ENCODE measurements around the gene GIPC1.
A peak's percentile ranks its signal among the peaks of the same experiment; 100 is the strongest.

GIPC1 gene

DNA sequence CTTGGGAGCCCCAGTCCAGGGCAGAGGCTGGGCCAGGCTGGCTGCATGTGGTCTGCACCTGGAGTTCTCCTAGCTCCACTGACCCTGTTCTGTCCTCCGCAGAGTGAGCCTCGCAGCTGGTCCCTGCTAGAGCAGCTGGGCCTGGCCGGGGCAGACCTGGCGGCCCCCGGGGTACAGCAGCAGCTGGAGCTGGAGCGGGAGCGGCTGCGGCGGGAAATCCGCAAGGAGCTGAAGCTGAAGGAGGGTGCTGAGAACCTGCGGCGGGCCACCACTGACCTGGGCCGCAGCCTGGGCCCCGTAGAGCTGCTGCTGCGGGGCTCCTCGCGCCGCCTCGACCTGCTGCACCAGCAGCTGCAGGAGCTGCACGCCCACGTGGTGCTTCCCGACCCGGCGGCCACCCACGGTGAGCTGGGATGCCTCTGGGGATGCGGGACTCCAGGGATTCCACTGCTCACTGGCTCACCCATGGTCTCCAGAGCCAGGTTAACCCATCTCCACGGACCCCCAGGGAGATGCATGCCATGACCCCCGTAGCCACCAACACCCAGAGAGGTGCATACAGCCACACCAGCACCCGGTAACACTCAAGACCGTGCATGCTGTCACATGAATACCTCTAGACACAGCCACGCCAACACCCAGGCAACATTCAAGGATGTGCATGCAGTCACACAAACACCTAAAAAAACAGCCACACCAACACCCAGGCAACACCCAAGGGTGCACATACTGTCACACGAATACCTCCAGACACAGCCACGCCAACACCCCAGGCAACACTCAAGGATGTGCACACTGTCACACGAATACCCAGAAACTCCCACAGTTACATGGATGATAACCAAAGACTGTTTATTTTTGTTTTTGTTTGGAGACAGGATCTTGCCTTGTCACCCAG, 54.6 kb downstream of the GIPC1 start:
- TF ChIP-seq, protein P1, sequence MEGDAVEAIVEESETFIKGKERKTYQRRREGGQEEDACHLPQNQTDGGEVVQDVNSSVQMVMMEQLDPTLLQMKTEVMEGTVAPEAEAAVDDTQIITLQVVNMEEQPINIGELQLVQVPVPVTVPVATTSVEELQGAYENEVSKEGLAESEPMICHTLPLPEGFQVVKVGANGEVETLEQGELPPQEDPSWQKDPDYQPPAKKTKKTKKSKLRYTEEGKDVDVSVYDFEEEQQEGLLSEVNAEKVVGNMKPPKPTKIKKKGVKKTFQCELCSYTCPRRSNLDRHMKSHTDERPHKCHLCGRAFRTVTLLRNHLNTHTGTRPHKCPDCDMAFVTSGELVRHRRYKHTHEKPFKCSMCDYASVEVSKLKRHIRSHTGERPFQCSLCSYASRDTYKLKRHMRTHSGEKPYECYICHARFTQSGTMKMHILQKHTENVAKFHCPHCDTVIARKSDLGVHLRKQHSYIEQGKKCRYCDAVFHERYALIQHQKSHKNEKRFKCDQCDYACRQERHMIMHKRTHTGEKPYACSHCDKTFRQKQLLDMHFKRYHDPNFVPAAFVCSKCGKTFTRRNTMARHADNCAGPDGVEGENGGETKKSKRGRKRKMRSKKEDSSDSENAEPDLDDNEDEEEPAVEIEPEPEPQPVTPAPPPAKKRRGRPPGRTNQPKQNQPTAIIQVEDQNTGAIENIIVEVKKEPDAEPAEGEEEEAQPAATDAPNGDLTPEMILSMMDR (IDR thresholded peaks at IDR 0.05; ENCODE audit: control extremely low read depth, extremely low read depth, low read depth, missing control alignments) = no peak
- no peak for DNase-seq (ENCODE audit: extremely low spot score)
- ChIA-PET CTCF (interaction anchor here (0.9 to 4.6 kb wide), 4 partner anchors 10 to 46 kb away, joined by 3 to 18 read pairs (median 3); partner anchors contain the start of gene PKN1), POLR2A (no interaction called here)

DNA sequence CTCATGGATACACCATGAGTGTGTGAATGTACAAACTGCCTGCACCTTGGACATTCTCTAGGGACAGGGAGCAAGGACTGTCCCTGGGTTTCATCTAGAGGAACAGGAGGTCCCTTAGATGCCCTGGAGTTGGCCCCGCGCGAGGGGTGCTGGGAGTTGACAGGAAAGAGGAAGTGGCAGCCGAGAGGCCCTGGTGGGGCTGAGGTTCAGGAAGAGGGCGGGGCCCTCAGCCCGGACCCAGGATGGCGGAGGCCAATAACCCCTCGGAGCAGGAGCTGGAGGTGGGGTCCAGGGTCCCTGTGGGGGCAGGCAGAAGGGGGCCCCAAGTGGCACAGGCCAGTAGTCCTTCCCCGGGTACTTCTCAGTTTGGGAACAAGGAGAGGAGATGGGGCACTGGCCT, 55.9 kb downstream of the GIPC1 start:
- CTCF ChIA-PET = interaction anchor here (1.0 to 4.6 kb wide), 4 partner anchors 9 to 92 kb away, joined by 3 to 18 read pairs (median 3); partner anchors contain the start of gene PKN1
- peak; percentile 90 for DNase-seq (ENCODE audit: extremely low spot score)
- TF ChIP-seq, protein P1 (IDR thresholded peaks at IDR 0.05; ENCODE audit: control extremely low read depth, extremely low read depth, low read depth, missing control alignments) = no peak
- POLR2A ChIA-PET = no interaction called here

DNA sequence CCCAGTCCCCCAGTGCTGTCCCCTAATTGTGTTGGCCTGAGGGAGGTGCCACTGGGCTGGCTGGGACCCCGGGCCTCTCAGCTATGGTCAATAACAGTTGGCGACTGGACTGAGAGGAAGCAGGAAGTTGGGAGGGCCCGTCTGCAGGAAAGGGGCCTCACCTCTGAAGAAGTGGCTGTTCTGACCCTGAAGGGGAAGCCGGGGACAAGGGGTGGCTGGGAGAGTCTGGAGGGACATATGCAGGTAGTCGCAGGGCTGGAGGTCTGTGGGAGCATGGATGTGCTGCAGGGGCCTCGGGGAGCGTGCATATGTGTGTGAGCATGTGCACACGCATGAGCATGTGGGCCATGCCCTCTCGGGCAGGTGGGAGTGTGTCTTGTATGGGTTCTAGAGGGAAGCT, 56.9 kb downstream of the GIPC1 start:
- POLR2A ChIA-PET = interaction anchor here (0.7 kb wide), 1 partner anchor 108 kb away, joined by 4 read pairs; no protein-coding TSS in a partner anchor
- CTCF ChIA-PET = interaction anchor here (3.2 kb wide), 1 partner anchor 41 kb away, joined by 13 read pairs; no protein-coding TSS in a partner anchor
- no peak for DNase-seq (ENCODE audit: extremely low spot score)
- TF ChIP-seq, protein P1 (IDR thresholded peaks at IDR 0.05; ENCODE audit: control extremely low read depth, extremely low read depth, low read depth, missing control alignments) = no peak

DNA sequence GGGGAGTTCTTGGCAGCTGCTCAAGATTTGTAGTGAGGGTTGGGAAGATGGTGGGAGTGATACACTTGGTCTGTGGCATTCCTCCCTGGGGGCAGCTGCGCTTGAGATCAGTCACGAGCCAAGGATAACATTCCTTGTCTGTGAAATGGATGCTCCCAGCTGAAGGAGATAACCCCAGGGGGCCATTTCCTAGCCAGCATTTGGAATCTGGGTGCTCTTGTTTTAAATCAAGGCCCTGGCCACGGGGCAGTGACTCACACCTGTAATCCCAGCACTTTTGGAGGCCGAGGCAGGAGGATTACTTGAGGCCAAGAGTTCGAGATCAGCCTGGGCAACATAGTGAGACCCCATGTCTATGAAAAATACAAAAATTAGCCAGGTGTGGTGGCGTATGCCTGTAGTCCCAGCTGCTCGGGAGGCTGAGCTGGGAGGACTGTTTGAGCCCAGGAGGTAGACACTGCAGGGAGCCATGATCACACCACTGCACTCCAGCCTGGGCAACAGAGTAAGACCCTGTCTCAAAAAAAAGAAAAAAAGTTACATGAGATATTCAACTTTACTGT, 58.3 kb downstream of the GIPC1 start:
- TF ChIP-seq, protein P1 (IDR thresholded peaks at IDR 0.05; ENCODE audit: control extremely low read depth, extremely low read depth, low read depth, missing control alignments) = no peak
- ChIA-PET POLR2A (interaction anchor here (0.7 kb wide), 1 partner anchor 15 kb away, joined by 8 read pairs; no protein-coding TSS in a partner anchor), CTCF (interaction anchor here (1.3 to 3.2 kb wide), 2 partner anchors 34 to 42 kb away, joined by 6 to 13 read pairs; no protein-coding TSS in a partner anchor)
- no peak for DNase-seq (ENCODE audit: extremely low spot score)

DNA sequence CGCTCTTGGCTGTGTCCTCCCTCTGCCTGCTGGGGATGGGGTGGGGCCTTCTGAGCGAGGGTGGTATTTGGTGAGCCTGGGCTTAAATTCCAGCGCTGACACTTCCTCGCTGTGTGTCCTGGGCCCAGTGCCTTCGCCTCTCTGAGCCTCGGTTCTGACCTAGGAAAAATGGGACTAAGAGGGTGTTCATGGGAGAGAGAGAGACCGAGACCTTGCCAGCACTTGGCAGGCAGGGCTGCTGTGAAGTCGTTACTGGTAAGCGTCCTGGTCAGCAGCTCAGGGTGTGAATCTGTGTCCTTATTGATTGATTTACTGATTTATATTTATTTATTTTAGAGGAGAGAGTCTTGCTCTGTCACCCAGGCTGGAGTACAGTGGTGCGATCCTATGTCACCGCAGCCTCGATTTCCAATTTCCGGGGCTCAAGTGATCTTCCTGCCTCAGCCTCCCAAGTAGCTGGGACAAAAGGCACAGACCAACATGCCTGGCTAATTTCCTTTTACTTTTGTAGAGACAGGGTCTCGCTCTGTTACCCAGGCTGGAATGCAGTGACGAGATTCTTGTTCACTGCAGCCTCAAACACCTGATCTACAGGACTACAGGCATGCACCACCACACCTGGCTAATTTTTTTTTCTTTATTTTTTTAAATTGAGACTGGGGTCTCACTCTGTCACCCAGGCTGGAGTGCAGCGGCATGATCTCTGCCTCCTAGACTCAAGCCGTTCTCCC, 60.4 kb downstream of the GIPC1 start:
- DNase-seq (ENCODE audit: extremely low spot score) = no peak
- ChIA-PET POLR2A (no interaction called here), CTCF (no interaction called here)
- TF ChIP-seq, protein P1 (IDR thresholded peaks at IDR 0.05; ENCODE audit: control extremely low read depth, extremely low read depth, low read depth, missing control alignments) = no peak
